SU-DHL-6 (cell line): Measurements from ENCODE around the gene PSKH1.

ENCODE experiments used
- H2AFZ ChIP-seq: fragments of 200-600 bp; sonication (generic); 2 replicates; pipeline ENCODE4 v1.6.1; 2014; ENCODE audit warnings: low read depth, mild to moderate bottlenecking, moderate library complexity, mixed read lengths, antibody characterized with exemption, low read length; ENCODE audit not compliant: severe bottlenecking
- H3F3A ChIP-seq: fragments of 200-600 bp; shearing (Covaris generic); 2 replicates; pipeline ENCODE4 v1.6.0; 2016; ENCODE audit warnings: antibody characterized with exemption, mild to moderate bottlenecking; ENCODE audit not compliant: insufficient read depth
- H3K27ac ChIP-seq: fragments of 200-600 bp; sonication (generic); 2 replicates; pipeline ENCODE4 v1.5.1; 2016; ENCODE audit warnings: low read depth, mild to moderate bottlenecking, low read length, moderate library complexity, mixed read lengths
- H3K27me3 ChIP-seq: fragments of 200-600 bp; sonication (generic), shearing (Covaris generic); 2 replicates; pipeline ENCODE4 v1.6.0; 2014; ENCODE audit warnings: mild to moderate bottlenecking, low read length
- H3K36me3 ChIP-seq: fragments of 200-600 bp; sonication (generic); 2 replicates; pipeline ENCODE4 v1.6.1; 2014; ENCODE audit warnings: mild to moderate bottlenecking, low read length, mixed read lengths
- H3K4me2 ChIP-seq: fragments of 300-600, 200-600 bp; shearing (Covaris generic), sonication (generic); 2 replicates; pipeline ENCODE4 v1.6.0; 2014; ENCODE audit warnings: low read length, low read depth, mild to moderate bottlenecking; ENCODE audit not compliant: poor library complexity, severe bottlenecking
- H3K4me3 ChIP-seq: fragments of 200-600 bp; sonication (generic); 2 replicates; pipeline ENCODE4 v1.5.1; 2014; ENCODE audit warnings: antibody characterized with exemption, low read length, mild to moderate bottlenecking, mixed read lengths; ENCODE audit not compliant: insufficient read depth, poor library complexity, severe bottlenecking
- H3K79me2 ChIP-seq: fragments of 200-600 bp; sonication (generic); 2 replicates; pipeline ENCODE4 v1.6.1; 2014; ENCODE audit warnings: mild to moderate bottlenecking, low read length, moderate library complexity; ENCODE audit not compliant: insufficient read depth
- H3K9ac ChIP-seq: fragments of 200-600 bp; sonication (generic); 2 replicates; pipeline ENCODE4 v1.7.0; 2014; ENCODE audit warnings: mild to moderate bottlenecking, low read length
- H3K9me2 ChIP-seq: fragments of 200-600 bp; sonication (generic); replicated peaks from 2 replicates; pipeline ENCODE4 v1.6.1; 2014; ENCODE audit warnings: low read length; ENCODE audit not compliant: insufficient read depth
- H3K9me3 ChIP-seq: fragments of 200-600 bp; sonication (generic); 2 replicates; pipeline ENCODE4 v1.6.1; 2014; ENCODE audit warnings: low read length, mixed read lengths; ENCODE audit not compliant: insufficient read depth
- H4K20me1 ChIP-seq: fragments of 200-600 bp; sonication (generic); 2 replicates; pipeline ENCODE4 v1.6.1; 2014; ENCODE audit warnings: low read depth, mild to moderate bottlenecking, antibody characterized with exemption, low read length, moderate library complexity, mixed read lengths
- EZH2phosphoT487 ChIP-seq: fragments of 200-600 bp; sonication (generic), shearing (Covaris generic); conservative IDR thresholded peaks from 2 replicates; pipeline ENCODE4 v1.6.1; 2018; ENCODE audit warnings: mild to moderate bottlenecking, antibody characterized with exemption, low read length, moderate library complexity, mixed read lengths
- TF ChIP-seq, protein P1 (sequence below): fragments of 200-600 bp; sonication (generic); IDR thresholded peaks from one replicate; pipeline ENCODE4 v1.5.1; 2017; ENCODE audit warnings: antibody characterized with exemption, mild to moderate bottlenecking, low read length, moderate library complexity; ENCODE audit not compliant: insufficient read depth, poor library complexity, severe bottlenecking

Gene PSKH1

DNA sequence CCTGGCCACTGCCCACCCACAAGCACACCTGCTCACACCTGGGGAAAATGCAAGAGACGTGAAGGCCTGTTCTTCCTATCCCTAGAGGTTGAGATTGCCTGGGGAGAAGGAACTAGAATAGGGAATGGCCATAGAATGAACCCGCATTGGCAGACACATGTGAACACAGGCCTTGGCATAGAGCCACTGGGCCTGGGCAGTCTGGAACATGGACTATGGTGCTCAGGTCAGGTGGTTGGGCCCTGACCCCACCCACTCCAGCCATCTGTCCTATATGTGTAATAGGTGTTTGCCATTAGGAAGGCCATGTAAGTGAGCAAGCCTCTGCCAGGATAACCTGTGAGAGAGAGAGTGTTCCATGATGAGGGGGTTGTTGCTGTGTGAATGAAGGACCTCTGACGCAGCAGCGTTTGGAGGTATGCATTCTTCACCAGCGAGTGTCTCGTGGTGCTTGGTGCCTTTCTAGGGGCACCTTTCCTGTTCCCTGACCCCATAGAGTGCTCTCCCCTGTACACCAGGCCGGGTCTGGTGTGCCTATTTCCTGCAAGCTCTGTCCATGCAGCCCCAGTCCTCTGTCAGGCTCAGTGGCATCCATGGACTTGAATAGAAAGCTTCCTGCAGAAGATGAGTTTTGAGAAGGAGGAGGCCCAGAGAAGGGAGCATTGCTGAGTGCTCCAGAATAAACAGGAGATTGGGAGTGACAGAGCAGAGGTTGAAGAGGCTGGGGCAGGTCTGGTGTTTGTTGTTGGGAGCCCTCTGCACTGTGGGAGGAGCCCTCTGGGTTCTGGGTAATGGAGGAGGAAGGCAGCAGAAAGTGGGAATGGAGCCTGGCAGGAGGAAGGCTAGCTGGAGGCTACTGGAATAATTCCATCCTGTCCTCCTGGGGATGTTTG is 23.0 kb downstream of the PSKH1 start:
- H4K20me1 ChIP-seq, result no peaks in the 10 kb centered on the region

DNA sequence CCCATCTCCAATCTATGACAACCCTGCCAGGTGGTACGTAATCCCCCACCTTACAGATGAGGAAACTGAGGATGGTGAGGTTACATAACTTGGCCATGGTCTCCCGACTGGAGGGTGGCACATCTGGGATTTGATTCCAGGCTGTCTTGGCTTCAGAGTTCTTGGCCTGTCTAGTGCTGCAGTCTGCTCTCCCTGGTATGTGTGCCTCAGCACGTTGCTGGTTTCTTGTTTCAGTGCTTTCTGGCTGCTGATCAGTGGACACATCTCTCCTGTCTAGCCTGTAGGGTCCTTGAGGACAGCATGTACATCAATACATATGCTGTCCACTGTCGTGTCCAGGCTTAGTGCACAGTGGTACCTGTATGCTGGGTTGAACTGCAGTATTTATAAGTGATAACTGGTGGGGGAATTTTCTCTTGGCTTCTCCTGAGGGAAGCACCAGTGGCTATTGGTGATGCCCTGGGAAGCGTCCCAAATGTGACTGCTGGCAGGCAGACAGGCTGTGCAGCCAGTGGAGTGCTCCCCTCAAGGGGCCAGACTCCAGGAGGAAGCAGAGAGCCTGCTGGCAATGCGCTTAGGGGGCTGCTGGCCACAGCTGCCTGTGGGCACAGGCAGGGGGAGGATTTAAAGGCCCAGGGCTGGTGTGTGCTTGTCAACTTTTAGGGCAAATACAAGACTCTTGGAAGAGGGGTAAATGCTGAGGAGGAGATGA is 24.2 kb downstream of the PSKH1 start:
- no peak overlapping the region for H3K4me2 ChIP-seq
- no peak overlapping the region for H3K9ac ChIP-seq
- no peak overlapping the region for H3K4me3 ChIP-seq
- H3K27ac ChIP-seq, result no peak overlapping the region
- H4K20me1 ChIP-seq, result no peaks in the 10 kb centered on the region
- H2AFZ ChIP-seq, result no peak overlapping the region
- TF ChIP-seq EZH2phosphoT487, result no peak
- TF ChIP-seq, protein P1, sequence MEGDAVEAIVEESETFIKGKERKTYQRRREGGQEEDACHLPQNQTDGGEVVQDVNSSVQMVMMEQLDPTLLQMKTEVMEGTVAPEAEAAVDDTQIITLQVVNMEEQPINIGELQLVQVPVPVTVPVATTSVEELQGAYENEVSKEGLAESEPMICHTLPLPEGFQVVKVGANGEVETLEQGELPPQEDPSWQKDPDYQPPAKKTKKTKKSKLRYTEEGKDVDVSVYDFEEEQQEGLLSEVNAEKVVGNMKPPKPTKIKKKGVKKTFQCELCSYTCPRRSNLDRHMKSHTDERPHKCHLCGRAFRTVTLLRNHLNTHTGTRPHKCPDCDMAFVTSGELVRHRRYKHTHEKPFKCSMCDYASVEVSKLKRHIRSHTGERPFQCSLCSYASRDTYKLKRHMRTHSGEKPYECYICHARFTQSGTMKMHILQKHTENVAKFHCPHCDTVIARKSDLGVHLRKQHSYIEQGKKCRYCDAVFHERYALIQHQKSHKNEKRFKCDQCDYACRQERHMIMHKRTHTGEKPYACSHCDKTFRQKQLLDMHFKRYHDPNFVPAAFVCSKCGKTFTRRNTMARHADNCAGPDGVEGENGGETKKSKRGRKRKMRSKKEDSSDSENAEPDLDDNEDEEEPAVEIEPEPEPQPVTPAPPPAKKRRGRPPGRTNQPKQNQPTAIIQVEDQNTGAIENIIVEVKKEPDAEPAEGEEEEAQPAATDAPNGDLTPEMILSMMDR, result no peak
- H3K79me2 ChIP-seq, result no peaks in the 10 kb centered on the region
- no peaks in the 10 kb centered on the region for H3K9me3 ChIP-seq
- H3K27me3 ChIP-seq, result no peaks in the 10 kb centered on the region
- H3F3A ChIP-seq, result no peaks in the 10 kb centered on the region
- no peaks in the 10 kb centered on the region for H3K9me2 ChIP-seq
- H3K36me3 ChIP-seq, result no peaks in the 10 kb centered on the region

More for the DNA sequence above, 23.0 kb downstream of the PSKH1 start:
- H3K4me3 ChIP-seq, result no peak overlapping the region
- H2AFZ ChIP-seq, result no peak overlapping the region
- H3K9me3 ChIP-seq, result no peaks in the 10 kb centered on the region
- TF ChIP-seq, protein P1, result no peak
- no peak for TF ChIP-seq EZH2phosphoT487
- H3K27ac ChIP-seq, result no peak overlapping the region
- no peaks in the 10 kb centered on the region for H3K36me3 ChIP-seq
- H3K27me3 ChIP-seq, result no peaks in the 10 kb centered on the region
- no peaks in the 10 kb centered on the region for H3F3A ChIP-seq
- H3K9ac ChIP-seq, result no peak overlapping the region
- no peaks in the 10 kb centered on the region for H3K9me2 ChIP-seq
- no peaks in the 10 kb centered on the region for H3K79me2 ChIP-seq
- H3K4me2 ChIP-seq, result no peak overlapping the region

DNA sequence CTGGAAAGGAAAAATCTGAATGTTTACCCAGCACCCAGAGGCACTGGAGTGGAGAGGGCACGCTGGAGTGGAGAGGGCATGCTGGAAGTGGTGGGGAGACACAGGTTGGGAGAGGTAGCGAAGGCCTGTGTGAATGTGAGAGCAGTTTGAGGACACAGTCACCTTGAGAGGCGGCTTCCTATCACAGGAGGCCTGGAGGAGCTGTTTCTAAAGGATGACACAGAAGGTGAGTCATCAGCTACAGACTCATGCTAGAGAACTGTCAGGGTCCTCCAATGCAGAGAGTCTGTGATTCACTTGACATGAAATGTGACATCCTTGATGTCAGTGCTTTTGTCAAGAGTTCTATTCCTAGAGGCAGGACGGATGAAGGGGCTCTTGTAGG is 24.8 kb downstream of the PSKH1 start:
- Histone ChIP-seq H3K27me3 (no peaks in the 10 kb centered on the region), H3K36me3 (no peaks in the 10 kb centered on the region), H3K4me2 (no peak overlapping the region), H3K27ac (no peak overlapping the region), H3K9me3 (no peaks in the 10 kb centered on the region), H3K79me2 (no peaks in the 10 kb centered on the region), H3F3A (no peaks in the 10 kb centered on the region), H3K9me2 (no peaks in the 10 kb centered on the region), H4K20me1 (no peaks in the 10 kb centered on the region), H3K4me3 (no peak overlapping the region), H2AFZ (no peak overlapping the region), H3K9ac (no peak overlapping the region)
- TF ChIP-seq, protein P1, result no peak
- no peak for TF ChIP-seq EZH2phosphoT487
